NCI-H69 (cell line): Measurements from ENCODE around the gene KCTD10.

Source experiments
- DNase-seq: peaks from one replicate; lab custom pipeline; 2025; lab: John Stamatoyannopoulos, UW

Gene KCTD10, protein sequence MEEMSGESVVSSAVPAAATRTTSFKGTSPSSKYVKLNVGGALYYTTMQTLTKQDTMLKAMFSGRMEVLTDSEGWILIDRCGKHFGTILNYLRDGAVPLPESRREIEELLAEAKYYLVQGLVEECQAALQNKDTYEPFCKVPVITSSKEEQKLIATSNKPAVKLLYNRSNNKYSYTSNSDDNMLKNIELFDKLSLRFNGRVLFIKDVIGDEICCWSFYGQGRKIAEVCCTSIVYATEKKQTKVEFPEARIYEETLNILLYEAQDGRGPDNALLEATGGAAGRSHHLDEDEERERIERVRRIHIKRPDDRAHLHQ

DNA sequence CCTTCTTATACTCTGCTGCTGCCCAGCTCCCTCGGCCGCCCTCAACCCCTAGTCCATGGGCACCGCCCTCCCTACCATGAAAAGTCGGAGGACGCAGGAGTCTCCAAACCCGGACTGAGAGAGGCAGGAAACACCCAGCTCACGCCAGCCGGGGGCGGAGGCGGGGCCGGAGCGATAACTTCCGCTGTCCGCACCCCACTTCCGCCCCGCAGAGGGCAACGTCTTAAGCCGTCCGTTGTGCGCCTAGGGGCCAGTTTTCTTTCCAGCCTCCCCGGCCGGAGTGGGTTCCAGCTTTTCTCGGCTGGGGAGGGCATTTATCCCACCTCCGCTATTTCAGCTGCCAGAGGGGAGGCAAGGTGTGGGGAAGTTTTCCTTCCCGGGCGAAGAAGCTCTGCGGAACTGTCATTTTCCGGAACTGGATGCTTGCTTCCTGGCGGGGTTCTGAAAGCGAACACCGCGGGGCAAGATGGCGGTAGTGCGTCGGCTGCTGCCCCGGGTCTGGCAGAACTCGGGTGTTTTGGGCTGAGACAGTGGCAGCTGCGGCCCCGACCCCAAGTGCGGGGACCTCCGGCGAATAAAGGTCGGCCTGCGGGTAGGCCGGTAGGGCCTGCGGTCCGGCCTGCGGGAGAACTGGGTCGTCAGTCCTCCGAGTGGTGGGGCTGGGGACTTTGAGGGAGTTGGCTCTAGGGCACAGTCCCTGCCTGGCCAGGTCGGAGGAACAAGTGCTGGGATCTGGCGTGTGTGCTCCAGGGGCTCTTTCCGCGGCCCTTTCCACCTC is at the start of gene KCTD10, which contains the start of gene UBE3B:
Gene KCTD10, minus strand, starts transcription at position 116 of the 778 bp plus-strand sequence. Its CDS starts 38 bp downstream, at position 78.
Gene UBE3B, plus strand, starts transcription at position 450 of the 778 bp plus-strand sequence. CDS start 5,918 bp downstream, outside the sequence.
- peak; percentile 96 for DNase-seq

DNA sequence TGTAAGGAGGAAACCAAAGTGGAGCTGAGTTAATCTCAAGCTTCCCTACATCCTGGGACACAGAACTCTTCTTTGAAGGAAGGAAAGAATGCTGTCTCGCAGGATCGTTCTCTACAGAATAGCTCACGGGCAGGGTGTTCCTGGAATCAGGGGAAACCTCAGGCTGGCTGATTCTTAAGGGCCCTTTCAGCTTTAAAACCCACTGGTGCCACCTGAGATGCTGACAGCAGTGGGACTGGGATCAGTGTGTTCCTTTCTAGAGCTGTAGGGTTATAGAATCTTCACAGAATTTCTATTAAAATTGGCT is 48.1 kb upstream of the KCTD10 start:
- DNase-seq = no peak

DNA sequence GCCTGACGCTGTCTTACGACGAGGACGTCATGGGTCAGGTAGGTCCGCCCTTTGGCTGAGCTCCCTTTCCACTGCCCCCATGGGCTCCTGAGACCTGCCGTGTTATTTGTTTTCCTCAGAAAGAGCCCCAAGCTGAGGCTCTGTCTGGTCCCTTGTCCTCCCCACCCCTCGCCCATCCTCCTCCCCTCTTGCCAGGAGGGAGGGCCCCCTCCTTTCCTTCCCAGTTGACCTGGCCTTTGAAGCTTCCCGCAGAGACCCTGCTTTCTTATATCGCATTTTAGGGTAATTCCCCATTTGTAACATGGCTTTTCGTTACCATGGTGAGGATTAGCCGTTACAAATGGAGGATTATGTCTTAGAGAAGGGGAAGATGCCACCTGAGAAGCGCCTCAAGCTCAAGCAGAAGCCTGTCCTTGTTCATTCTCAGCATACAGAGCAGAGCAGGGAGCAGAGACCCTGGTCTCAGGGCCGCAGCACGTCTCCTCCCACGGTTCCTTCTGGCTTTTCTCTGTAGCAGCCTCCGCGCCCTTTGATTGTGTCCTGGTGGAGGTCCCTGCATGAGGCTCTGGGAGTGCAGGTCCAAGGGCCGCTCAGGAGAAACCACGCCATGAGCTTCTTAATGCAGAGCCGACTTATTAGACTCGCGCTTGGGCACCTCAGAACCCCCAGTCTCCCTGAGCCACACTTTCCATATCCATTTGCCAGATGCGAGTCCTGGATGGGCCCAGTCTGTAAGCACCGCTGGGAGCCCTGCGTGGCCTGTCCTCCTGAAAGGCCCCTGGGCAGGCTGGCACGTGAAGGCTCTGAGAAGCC is 47.6 kb upstream of the KCTD10 start:
- no peak for DNase-seq

DNA sequence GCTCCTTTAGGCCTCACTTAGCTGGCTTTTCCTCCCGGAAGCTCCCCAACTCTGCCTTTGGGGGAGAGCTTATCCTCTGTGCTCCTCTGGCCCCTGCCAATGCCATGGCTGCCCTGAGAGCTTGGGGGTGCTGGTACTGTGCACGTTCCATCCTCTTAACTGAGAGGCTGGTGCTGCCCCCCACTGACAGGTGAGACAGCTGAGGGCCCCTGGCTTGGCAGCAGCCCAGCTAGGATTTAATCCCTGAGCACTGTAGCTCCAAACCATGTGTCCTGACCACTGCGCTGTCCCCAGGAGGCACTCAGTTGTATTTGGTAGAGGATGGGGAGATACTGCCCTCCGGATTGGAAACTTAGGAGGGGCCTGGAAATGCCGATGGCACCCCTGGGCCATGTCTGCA is 46.4 kb upstream of the KCTD10 start:
- DNase-seq = peak; percentile 35

DNA sequence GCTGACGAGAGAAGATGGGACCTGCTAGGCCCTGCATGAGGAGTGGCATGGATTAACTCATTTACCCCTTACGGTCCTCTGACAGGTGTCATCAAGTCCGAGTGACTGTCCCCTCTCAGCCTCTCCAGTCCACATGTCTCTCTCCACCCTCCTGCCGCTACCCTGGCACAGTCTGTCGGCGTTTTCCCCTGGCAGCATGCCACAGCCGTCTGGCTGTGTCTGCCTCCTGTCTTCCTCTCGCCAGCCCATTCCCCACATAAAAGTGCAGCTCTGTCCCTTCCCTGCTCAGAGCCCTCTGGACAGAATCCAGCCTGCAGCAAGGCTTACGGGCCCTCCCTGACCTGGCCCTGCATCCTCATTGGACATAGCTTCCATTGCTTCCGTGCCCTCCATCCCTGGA is 46.0 kb upstream of the KCTD10 start:
- DNase-seq = peak; percentile 69

DNA sequence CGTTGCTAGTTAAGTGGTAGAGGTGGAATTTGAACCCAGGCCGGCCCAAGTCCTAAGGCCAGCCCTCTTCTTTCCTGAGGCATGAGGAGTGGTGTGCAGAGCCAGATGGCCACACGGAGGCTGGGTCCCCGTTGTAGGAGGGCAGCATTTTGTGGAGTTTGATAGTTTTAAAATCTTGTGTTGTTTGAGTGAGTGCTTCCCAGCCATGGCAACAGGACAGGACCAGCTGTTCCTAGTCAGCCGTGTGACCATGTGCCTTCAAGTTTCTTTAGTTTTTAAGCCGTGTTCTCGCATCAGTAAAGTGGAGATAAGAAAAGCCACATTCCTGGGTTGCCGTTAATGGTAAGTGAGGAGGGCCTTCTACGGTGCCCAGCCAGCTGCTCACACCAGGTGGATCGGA is 44.7 kb upstream of the KCTD10 start:
- no peak for DNase-seq

DNA sequence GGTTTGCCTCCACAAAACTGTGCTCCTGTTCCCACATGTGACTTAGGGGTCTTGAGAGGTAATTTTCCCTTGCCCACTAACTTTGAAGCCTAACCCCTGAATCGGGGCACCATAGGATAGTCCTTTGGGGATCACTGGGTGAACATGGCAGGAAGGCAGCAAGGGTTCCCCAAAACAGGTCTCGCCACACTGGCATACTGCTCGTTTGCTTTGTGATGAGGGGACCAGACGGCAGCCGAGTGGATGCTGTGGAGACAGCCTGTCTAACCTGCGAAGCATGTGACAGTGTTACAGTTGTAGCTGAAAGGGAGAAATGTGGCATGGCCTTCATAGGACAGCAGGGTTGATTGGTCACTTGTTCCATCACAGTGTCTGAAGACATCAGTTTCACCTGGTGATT is 42.7 kb upstream of the KCTD10 start:
- DNase-seq = no peak

DNA sequence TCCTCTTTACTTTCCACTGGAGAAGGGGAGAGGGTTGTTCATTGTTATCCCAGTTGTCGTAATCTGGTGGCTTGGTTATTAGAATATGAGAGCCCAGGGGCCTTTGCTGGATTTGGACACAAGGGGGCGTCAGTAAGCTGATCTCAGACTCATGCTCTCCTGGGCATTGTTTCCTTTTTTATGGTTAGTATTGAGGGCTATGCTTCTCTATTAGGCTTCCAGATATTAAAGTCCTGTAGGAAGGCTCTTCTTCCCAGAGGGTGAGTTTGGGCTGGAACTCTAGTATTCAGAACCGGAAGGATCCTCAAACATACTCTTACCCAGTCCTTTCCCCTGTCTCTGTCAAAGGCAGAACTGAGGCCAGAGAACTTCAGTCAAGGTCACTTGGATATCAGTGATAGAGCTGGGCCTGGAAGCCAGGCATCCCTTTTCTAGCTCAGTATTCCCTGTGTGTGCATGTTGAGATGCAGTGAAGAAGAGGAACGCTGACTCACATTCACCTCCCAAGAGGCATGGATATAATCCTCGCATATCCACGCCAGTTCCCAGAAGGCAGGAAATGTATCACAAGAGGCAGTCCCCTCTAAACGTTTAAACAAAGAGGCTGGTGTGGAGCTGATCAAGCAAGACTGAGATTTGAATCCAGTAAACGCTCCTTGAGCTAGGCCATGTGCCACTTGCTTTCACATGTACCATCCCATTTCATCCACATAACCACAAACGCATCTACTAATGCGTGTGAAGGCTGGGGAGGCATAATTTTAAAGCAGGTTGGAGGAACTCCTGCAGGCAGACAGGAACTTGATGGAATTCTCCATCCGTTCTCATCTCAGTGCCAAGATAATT is 41.9 kb upstream of the KCTD10 start:
- DNase-seq = peak; percentile 66

DNA sequence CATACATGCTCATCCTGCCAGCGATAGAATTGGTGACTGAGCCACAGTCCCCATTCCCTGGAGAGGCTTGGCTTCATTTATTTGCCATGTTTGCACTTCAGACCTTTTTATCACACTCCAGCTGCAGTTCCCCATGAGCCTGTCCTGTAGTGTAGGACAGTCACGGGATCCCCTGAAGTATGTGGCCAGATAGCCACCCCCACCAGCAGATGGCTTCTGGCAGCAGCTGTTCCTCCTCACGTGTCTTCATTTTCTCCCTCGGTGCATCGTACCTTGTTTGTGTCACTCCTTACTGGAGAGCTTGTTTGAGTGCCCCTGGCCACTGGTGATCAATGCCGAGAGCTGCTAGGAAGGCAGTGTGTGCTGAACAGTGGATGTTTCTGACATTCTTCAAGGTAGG is 40.5 kb upstream of the KCTD10 start:
- no peak for DNase-seq

DNA sequence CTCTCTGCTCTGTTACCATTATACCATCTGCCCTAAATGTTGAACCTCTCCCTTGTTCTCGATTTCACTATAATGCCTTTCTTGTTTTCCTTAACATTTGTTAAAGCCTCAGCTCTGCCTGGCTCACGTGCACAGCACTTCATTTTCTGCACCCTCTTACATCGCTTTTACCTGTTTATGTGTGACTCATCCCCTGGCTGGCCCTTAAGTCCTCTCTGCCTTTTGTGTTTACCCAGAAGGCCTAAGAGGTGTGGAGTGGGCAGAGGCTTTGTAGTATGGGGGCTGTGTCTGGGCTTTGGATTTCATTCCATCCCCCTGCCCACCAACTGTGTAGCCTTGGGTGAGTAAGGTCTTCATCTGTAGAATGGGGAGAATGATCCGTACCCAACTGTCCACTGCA is 36.9 kb upstream of the KCTD10 start:
- DNase-seq = no peak

DNA sequence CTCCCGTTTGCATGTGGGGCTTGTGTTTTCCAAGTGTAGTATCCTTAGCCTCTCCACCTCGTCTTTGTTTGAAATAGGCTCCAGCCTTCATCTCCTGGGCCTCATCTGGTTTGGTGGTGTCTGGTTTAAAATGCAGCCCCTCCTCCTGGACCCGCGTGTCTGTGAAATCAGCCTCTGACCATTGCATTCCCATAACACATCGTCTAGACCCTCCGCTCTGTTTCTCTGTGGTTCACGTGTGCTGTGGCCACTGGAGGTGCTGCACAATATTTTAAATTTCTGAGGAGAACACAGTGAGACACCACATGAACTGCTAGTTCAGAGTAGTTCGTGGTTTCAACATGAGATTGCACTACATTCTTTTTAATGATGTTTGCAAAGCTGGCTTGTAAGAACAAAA is 36.0 kb upstream of the KCTD10 start:
- no peak for DNase-seq

DNA sequence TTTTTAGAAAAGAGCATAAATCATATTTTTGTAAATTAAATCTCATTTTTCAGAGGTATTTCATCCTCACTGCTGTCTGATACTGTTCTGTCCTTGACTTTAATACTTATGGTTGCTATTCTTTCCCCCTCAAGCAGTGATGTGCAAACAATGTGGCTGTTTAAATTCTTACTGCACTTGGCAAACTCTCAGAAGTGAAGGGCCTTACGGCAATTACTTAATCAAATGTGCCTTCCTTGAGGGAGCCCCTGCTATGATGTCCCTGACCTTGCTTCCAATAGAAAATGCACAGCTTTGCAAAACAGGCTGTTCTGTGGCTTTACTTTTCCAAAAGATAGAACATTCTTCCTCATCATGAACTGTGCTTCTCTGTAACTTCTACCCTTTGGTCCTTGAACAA is 35.5 kb upstream of the KCTD10 start:
- no peak for DNase-seq

DNA sequence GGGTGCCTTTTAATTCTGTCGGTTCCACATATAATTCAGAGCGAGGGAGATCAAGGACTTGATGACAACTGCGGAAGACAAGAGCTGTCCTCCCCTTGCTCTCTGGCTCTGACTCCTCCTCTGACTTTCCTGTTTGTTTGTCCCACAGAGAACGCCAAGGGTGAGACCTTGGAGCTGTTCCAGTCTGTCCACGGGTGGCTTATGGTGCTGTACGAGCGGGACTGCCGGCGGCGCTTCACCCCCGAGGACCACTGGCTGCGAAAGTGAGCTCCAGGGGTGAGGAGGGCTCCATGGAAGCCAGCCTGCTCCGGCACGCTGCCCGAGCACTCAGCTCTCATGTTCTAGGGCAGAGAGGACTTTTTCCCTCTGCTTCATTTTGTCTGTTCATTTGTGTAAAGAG is 33.1 kb upstream of the KCTD10 start:
- peak; percentile 24 for DNase-seq

DNA sequence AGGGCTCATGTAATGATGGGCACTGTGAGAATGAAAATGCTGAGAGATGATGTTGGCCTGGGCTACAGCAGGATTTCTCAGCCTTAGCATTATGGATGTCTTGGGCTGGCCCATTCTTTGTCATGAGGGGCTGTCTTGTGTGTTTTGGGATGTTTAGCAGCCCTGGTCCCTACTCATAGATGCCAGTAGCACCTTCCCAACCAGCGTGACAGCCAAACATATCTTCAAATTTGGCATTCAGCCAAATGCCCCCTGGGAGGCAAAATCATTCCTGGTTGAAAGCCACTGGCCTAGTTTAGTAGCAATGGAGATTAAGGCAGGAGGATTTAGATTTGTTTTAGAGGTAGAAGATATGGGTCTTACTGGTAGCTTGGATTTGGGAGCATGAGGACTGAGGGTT is 27.0 kb upstream of the KCTD10 start:
- DNase-seq = peak; percentile 41

DNA sequence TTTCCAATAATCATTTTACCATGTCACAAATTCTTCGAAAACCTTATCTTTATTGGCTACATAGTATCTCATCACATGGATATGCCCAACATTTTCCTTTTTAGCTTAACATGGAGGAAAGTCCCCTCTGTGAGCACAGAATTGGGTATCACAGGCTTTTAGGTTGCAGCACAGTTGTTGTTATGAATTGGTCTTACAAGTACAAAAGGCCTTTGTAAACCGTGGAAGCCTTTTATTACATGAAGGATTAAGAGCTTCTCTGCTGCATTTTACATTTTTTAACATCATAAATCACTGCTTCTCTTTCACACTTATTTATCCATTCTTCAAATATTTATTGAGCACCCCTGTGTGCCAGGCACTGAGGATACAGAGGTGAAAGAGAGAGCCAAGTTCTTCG is 26.5 kb upstream of the KCTD10 start:
- no peak for DNase-seq

DNA sequence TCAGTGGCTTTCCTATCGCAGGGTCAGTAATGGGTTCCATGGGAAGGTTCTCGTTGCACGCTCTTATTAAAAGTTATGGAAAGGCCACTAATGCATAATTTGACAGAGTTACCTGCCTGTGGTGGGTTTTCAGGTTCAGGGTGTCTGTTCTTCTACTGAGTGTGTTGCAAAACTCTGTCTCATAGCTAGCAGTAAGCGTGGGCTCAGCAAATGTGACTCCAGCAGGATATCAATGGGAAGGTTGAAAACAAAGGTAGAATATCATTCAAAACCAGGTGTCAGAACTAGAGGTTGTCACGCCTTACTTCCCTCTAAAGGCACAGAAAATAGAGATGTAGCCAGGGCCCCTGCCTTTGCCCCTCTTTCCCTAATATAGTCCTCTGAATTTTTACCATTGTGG is 25.2 kb upstream of the KCTD10 start:
- no peak for DNase-seq

DNA sequence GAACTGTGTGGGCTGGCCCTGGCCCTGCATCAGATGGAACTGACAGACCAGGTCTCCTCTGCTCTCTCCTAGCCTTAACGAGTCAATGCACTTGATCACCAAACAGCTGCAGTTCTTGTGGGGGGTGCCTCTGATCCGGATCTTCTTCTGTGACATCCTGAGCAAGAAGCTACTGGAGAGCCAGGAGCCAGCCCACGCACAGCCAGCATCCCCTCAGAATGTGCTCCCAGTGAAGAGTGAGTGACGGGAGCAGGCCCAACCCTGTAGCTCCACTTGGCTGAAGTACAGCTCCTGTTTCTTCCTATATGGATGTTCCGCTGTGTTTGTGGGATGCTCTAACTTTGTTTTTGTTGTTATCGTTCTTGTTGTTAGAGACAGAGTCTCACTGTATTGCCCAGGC is 24.2 kb upstream of the KCTD10 start:
- DNase-seq = no peak

DNA sequence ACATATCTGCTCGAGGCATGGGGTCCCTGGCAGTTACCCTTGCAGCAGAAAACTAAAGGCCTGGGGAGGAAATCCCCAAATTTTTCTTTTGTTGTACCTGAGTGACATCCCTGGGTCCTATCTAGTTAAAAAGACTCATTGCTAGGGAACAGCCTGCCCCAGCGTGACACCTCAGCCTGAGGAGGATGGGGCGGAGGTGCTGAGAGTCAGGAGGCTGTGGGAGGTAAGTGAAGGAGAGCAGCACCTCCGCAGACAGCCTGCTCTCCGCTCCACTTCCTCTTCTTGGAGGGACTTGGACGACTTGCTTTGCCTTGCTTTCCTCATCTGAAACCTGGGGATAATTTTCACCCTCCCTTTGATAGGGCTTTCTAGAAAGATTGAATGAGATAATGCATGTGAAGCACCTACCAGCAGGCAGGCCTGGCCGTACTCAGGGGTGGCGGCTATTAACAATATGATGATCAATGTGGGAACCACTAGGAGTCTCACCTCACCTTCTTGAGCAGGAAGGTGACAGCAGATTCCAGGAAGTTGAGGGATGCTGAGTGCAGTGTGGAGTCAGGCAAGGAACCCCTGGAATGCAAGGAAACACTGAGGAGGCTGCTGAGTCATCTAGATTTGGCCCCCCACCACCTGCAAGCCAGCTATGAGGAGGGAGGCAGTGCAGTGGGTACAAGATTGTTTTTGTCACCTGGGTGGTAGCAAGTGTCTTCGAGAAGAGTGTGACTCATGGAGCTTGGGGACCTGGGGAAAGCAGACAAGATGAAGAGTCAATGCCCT is 23.5 kb upstream of the KCTD10 start:
- no peak for DNase-seq

DNA sequence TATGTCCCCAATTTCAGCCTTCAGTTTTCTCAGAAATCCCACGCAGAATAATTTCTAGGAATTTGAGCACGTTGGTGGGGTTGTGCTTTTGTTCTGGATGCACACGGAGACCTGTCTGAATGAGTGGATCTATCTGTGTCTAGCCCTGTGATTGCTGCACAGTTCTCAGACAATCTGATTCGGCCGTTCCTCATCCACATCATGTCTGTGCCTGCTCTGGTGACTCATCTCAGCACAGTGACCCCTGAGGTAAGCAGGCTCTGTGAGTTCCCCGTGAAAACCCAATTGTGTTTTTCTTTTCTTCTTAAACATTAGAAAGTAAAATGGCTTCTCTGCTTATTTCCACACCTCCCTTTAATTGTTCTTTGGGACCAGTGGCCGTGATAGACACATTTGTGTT is 20.6 kb upstream of the KCTD10 start:
- no peak for DNase-seq

DNA sequence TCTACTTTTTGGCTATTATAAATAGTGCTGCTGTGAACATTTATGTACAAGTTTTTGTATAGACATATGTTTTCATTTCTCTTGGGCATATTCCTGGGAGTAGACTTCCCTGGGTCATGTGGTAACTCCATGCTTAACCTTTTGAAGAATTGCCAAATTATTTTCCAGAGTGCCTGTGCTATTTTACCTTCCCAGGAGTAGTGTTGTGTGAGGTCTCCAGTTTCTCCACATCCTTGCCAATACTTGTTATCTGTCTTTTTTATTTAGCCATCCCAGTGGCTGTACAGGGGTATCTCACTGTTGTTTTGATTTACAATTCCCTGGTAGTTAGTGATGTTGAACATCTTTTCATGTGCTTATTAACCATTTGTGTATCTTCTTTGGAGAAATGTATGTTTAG is 19.2 kb upstream of the KCTD10 start:
- no peak for DNase-seq

DNA sequence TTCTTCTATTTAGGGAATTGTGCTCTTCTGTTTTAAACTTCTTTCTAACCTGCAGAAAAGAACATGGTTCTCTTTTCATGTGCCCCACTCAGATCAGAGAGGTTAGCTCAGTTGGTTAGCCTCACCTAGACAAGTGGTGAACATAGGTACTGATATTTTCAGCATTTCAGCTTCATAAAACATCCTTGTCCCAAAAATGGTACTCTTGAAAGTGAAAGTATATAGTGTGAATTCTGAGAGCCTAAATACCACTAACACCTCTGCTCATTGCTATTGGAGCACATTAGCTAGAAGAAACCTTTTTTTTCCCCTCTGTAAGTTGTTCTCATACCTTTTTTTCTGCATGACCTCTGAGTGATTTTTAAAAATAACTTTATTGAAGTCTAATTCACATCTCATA is 17.9 kb upstream of the KCTD10 start:
- no peak for DNase-seq
